Loucy (cell line): ENCODE measurements around the gene RAB24.

Source experiments
- EZH2phosphoT487 ChIP-seq: fragments of 200-600 bp; IDR thresholded peaks from 2 replicates; pipeline ENCODE4 v1.6.1; 2018; ENCODE audit warnings: antibody characterized with exemption, mild to moderate bottlenecking, moderate library complexity, borderline replicate concordance
- TF ChIP-seq, protein P1 (sequence below): fragments of 200-600 bp; sonication (generic); conservative IDR thresholded peaks from 2 replicates; pipeline ENCODE4 v1.5.1; 2014; ENCODE audit warnings: mild to moderate bottlenecking, antibody characterized with exemption, low read length

DNA sequence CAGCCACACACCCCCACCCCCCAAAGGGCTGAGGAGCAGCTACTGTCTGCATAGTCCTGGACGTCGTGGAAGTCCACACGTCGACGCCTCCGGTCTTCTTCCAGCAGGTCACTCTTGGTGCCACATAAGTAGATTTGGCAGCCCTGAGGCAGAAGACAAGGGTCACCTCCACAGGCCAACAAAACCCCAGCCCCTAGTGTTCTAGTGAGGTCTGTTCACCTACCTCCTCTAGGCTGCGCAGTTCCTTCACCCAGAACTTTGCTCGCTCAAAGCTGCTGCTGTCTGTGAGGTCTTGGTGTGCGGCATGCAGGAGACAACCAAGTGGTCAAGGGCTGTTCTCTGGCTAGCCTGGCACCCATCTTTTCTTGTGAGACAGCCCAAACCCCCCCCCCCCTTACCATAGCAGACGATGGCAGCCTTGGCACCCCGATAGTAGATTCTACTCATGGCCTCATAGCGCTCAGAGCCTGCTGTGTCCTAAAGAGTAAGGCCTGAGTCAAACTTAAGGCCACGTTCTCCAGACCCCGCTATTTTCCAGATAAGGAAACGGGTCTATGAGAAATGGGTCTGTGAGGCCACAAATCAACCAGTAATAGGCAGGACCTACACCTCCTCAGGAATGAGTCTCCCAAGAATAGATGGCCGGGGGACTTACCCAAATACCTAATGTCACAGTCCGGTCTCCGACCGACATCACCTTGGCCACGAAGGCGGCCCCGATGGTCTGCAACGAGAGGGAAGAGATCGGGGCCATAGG is 987 bp downstream of the RAB24 start:
- TF ChIP-seq, protein P1, sequence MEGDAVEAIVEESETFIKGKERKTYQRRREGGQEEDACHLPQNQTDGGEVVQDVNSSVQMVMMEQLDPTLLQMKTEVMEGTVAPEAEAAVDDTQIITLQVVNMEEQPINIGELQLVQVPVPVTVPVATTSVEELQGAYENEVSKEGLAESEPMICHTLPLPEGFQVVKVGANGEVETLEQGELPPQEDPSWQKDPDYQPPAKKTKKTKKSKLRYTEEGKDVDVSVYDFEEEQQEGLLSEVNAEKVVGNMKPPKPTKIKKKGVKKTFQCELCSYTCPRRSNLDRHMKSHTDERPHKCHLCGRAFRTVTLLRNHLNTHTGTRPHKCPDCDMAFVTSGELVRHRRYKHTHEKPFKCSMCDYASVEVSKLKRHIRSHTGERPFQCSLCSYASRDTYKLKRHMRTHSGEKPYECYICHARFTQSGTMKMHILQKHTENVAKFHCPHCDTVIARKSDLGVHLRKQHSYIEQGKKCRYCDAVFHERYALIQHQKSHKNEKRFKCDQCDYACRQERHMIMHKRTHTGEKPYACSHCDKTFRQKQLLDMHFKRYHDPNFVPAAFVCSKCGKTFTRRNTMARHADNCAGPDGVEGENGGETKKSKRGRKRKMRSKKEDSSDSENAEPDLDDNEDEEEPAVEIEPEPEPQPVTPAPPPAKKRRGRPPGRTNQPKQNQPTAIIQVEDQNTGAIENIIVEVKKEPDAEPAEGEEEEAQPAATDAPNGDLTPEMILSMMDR, result no peak
- no peak for TF ChIP-seq EZH2phosphoT487
